ENCODE results near the gene SBNO2.
"Not testable (repeated sequence)": the region's sequence is repeated elsewhere in the genome, so short reads cannot be mapped to it uniquely, and the experiment has no call there.

GRCh38 chr19:1129084-1129483, 45.0 kb downstream of the SBNO2 start:
- not testable (repeated sequence) for TF ChIP-seq YY1 (IDR thresholded peaks at IDR 0.05; ENCODE audit: borderline replicate concordance in 1 of 3, control insufficient read depth in 1 of 3, extremely low read depth in 1 of 3, insufficient read depth in 3 of 3, insufficient read length in 1 of 3, insufficient replicate concordance in 2 of 3, low read depth in 1 of 3, low read length in 2 of 3); NFXL1 (CRISPR knock-in tag; IDR thresholded peaks at IDR 0.05); PHF8 (IDR thresholded peaks at IDR 0.05; ENCODE audit: borderline replicate concordance, low read length); MYNN (IDR thresholded peaks at IDR 0.05); MYNN (CRISPR knock-in tag; IDR thresholded peaks at IDR 0.05); MEF2A (IDR thresholded peaks at IDR 0.05; ENCODE audit: control insufficient read depth, low read depth, low read length); CBX8 (IDR thresholded peaks at IDR 0.05; ENCODE audit: borderline replicate concordance, extremely low read depth, low read depth, low read length, poor library complexity, severe bottlenecking)
- TF ChIP-seq, protein P1, sequence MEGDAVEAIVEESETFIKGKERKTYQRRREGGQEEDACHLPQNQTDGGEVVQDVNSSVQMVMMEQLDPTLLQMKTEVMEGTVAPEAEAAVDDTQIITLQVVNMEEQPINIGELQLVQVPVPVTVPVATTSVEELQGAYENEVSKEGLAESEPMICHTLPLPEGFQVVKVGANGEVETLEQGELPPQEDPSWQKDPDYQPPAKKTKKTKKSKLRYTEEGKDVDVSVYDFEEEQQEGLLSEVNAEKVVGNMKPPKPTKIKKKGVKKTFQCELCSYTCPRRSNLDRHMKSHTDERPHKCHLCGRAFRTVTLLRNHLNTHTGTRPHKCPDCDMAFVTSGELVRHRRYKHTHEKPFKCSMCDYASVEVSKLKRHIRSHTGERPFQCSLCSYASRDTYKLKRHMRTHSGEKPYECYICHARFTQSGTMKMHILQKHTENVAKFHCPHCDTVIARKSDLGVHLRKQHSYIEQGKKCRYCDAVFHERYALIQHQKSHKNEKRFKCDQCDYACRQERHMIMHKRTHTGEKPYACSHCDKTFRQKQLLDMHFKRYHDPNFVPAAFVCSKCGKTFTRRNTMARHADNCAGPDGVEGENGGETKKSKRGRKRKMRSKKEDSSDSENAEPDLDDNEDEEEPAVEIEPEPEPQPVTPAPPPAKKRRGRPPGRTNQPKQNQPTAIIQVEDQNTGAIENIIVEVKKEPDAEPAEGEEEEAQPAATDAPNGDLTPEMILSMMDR (IDR thresholded peaks at IDR 0.05 in 2 of 3, conservative IDR thresholded peaks at IDR 0.05 in 1 of 3; ENCODE audit: insufficient read depth in 2 of 3, low read depth in 1 of 3, low read length in 3 of 3) = not testable (repeated sequence)
- TF ChIP-seq, protein P2, sequence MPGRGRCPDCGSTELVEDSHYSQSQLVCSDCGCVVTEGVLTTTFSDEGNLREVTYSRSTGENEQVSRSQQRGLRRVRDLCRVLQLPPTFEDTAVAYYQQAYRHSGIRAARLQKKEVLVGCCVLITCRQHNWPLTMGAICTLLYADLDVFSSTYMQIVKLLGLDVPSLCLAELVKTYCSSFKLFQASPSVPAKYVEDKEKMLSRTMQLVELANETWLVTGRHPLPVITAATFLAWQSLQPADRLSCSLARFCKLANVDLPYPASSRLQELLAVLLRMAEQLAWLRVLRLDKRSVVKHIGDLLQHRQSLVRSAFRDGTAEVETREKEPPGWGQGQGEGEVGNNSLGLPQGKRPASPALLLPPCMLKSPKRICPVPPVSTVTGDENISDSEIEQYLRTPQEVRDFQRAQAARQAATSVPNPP (IDR thresholded peaks at IDR 0.05; ENCODE audit: borderline replicate concordance, insufficient read depth, insufficient read length) = not testable (repeated sequence)
